T-helper 1 cell treated with Interleukin-12 subunit alpha and Interleukin-12 subunit beta and Interleukin-4 antibody, amounts not matched to agents 30 ng/mL and 1 ng/mL, for 36 hours (primary cell): Measurements from ENCODE around the gene DHX58. TPM values are rescaled to one million over a fixed set of nuclear protein-coding genes. Genes with fewer than 3 reads are reported as not detected.

Source experiments
- intact Hi-C: fragments of 100-400 bp; cut with micrococcal nuclease; formaldehyde crosslinking; loops from one replicate; pipeline ENCODE4 v1.15.1; 2024
- total RNA-seq: library from RNA; stranded (reverse); gene quantifications from 2 replicates; pipeline ENCODE4 v1.2.3, GENCODE V29; 2022

The DHX58 gene
- total RNA-seq, 1 donor from 2014 or later = 76.9 TPM

DNA sequence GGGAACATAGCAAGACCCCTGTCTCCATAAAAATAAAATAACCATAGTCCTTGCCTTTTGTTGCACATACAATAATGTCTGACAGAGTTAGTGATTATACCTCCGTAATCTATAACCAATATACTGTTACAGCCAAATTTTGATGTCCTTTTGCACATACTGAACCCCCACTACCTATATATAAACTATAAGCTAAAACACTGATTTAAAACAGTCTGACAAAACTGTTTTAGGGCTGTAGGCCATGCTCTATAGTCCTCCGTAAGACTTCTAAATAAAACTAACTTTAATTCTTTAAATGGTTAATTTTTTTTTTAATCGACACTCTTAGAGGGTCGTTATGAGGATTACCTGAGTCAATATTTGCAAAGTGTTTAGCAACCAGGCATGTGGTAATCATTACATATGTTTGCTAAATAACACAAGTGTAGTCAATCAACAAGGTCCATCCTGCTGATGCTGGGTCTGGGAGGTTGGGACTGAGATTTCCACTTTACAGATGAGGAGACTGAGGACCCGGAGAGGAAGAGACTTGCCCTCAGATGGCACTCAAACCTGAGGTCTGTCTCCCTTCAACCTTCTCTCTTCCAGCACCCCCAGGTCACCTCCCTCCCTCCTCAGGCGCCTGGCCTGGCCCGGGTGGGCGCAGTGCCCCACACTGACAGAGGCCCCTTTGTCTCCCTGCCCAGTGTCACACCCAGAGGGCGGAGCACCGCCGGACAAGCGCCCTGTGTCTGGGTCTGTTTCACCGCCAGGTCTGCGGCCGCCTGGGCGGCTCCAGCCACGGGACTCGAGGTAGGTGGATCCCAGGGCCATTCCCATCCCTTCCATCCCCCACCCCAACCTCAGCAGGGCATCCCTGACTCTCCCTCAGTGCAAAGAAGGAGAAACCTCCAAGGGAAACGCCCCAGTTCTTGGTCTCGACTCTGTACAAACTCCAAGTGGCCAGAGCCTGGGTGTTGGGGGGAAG lies 24.5 kb downstream of the DHX58 start:
- intact Hi-C loops = no loop called here

GRCh38 chr17:42087042-42087701 lies 25.3 kb downstream of the DHX58 start:
- intact Hi-C loops = no loop called here

GRCh38 chr17:42081516-42082129 lies 30.9 kb downstream of the DHX58 start:
- intact Hi-C loops = no loop called here

DNA sequence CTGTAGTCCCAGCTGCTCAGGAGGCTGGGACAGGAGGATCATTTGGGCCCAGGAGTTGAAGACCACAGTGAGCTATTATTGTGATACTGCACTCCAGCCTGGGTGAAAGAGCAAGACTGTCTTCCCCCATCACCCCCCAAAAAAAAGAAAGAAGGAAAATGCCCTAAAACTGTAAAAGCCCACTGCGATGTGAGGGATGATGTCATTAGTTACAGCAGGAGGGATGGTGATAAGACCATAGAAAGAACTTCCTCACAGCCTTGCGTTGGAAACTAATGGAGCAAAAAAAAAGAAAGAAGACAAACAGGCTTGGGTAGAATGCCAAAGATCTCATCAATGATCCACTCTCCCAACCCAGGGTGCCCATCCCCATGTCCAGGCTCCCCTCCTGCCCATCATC lies 33.0 kb downstream of the DHX58 start:
- intact Hi-C loops = no loop called here

GRCh38 chr17:42078396-42079043 lies 34.0 kb downstream of the DHX58 start:
- intact Hi-C loops = no loop called here

DNA sequence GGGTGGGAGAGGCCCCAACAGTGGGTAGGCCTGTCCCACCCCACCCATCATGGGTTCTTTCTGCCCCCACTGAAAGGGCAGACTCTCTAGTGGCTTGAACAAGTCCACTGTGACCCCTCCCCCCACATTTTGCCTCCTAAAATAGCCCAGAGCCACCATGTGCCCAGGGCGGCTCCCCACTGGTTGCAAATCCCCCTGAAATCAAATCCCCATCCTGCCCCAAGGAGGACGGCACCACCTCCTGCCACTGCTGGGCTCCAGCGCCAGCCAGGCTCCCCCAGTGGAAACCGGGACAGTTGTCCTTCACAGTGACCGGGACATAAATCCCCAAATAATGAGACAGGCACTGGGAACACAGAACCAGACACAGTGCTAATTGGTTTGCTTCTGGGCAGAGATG lies 34.8 kb downstream of the DHX58 start:
- intact Hi-C loops = no loop called here

GRCh38 chr17:42076797-42077559 lies 35.5 kb downstream of the DHX58 start:
- intact Hi-C loops = no loop called here

DNA sequence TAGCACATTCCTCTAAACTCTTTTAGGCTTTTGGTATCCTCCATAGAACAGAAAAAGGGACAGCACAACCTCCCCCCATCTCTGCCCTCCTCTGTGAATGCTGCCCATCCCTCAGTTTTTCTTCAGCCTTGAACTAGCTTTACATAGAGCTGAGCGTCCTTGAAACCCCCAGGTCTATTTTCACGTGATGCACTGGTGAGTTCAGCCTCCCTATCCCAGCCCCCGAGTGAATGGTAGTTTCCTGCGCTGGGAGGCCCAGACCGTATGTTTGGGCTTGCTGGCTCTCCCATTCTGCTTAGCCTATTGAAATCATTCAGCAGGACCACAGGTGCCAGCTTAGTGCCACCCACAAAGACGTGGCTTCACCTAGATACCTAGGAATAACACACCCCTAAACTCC lies 36.7 kb downstream of the DHX58 start:
- intact Hi-C loops = no loop called here

DNA sequence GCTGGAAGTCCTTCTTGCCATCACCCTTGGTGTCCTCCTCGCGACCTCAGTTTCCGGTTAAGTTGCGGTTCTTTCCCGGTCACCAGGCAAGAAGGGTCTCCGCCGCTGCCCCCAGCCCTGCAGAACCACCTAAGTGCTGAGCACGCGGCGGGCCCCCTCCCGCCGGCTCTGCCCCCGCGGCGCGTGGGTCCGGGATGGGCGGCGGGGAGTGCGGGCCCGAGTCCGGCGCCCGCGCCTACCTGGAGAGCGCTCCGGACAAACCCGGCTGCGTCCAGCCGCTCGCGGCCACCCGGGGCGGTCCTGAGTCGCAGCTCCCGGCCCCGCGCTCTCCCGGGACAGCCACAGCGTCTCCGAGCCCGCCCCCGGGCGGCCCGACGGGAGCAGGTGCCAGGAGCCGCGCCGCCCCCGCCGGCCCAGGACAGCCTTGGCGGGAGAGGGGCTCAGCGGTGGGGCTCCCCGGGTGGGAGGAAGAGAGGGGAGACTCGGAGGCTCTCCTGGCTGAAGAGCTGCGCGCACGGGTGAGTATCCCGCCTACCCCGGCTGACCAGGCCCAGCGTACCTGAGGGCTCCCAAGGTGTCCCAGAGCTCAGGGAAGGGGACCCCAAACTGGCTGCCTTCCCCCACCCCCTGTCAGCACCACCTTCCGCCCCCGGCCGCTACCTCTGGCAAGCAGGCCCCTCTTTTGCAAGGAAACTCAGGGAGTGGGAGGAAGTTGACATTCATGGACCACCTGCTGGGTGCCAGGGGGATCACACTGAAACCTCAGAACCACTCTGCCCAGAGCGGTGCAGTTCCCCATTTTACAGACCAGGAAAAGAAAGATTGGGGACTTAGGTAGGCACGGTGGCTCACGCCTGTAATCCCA lies 40.0 kb downstream of the DHX58 start:
- intact Hi-C loops = no loop called here

GRCh38 chr17:42071810-42072209 lies 40.7 kb downstream of the DHX58 start:
- intact Hi-C loops = no loop called here

DNA sequence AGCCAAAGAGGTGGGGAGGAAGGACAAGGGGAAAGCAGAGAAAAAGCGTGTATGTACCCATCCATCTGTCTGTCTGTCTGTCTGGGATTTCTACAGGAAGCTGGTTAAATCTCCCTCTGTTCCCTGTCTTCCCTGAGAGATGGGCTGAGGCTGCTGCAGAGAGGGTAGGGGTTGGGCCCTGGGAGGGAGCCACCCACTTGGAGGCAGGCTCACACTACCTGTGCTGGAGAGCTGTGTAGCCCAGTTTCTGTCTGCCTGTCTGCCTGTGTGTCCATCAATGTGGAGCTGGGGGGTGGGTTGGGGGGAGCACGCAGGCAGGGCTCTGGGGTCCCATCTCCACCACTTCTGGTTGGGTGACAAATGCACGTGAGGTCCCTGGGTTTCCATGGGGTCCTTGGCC lies 43.5 kb downstream of the DHX58 start:
- intact Hi-C loops = loop anchor here (5.0 kb wide), 1 partner anchor 102 kb away; the partner anchor contains the start of gene CNP

GRCh38 chr17:42067371-42068091 lies 45.0 kb downstream of the DHX58 start:
- intact Hi-C loops = loop anchor here (1.0 to 5.0 kb wide), 6 partner anchors 34 to 114 kb away; partner anchors contain the start of genes CNP, DHX58 and KCNH4

DNA sequence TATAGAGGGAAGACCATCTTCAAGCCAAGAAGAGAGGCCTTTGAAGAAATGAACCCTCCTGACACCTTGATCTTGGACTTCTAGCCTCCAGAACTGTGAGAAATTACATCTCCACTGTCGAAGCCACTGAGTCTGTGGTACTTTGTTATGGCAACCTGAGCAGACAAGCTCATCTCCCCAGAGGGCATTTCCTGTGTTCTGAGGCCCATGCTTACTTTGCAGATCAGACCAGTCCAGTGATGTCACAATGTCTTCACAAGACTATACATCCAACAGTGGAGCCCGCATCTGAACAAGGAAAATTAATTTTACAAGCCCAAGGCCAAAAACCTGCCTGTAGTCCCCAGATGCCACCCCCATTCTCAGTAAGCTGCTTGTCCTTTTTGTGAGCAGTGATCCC lies 47.3 kb downstream of the DHX58 start:
- intact Hi-C loops = loop anchor here (5.0 kb wide), 1 partner anchor 98 kb away; the partner anchor contains the start of gene CNP

- intact Hi-C loops = loop anchor here (1.0 kb wide), 1 partner anchor 37 kb away; no protein-coding TSS in a partner anchor
Measured at GRCh38 chr17:42062681-42063080, 49.8 kb downstream of the DHX58 start.

DNA sequence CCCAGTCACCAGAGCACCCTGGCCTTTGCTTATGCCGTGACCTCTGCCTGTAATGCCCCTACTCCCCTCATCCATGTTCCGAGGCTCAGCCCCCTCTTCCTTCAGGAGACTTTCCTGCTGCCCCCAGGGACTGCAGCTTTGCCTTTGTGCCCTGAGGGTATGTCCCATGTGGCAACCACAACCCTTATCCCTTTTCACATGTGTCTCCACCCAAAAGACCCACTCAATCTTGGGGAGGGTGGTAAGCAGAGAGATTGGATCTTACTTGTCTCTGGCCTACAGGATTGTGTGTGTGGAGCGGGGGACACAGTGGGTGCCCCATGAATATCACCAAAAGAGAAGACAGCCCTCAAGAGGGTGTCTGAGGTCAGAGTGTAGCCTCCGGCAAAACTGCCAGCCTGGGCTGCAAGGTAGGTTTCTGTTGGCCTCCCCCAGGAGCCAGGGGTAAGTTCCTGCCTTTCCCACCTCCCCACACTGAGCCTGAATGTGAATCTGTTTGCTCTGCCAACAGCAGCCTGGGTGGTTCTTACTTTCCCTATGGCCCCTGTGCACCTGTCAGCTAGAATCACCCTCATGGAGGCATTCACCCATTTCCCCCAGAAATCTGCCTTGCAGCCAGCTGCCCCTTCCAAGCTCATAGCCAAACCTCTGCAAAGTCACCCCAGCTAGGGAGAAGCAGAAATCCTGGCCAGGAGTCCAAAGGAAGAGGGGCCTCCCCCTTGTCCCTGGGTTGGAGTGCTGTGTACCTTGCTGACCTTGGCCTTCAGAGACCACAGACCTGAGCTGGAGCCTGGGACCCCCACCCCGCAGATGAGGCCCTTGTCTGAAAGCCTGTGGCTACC lies 50.6 kb downstream of the DHX58 start:
- intact Hi-C loops = no loop called here

DNA sequence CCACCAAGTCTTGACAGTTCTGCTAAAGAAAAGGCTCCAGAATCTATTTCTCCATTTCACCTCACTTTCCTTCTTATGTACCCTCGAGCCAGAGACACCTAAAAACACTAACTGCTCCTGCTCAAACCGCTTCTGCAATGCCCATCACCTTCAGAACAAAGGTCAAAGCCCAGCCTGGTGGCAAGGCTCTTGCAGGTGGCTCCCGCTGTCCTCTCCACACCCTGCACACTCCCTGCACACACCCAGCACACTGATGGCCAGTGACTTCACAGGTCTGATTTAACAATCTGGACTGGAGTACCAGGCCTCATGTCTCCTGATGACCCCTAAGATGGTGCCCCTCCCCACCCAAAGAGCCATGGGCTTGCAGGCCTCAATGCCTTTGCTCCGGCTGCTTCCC lies 52.3 kb downstream of the DHX58 start:
- intact Hi-C loops = no loop called here

- intact Hi-C loops = no loop called here
Measured at GRCh38 chr17:42059815-42060214, 52.7 kb downstream of the DHX58 start.

DNA sequence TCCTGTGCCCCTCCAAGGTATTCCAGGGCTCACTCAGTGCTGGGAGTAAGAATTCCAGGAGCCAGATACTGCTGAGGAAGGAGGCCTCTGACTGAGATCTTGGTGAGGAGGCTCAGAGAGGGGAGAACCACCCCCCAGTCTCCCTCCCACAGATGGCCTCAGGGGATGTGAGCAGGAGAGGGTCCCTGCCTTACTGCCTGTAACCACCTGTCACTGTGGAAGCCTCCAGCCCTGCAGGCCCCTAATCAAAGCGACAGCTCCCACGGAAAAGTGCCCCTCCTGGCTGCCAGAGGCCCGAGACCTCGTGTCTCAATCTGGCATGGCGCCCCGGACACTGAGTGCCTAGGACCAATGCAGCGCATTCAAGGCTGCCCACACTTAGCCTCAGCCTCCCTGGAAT lies 54.5 kb downstream of the DHX58 start:
- intact Hi-C loops = no loop called here
